Mucosa of gallbladder (tissue), 1 donor: Measurements from ENCODE around the gene ABHD18. TPM values are rescaled to one million over a fixed set of nuclear protein-coding genes. Genes with fewer than 3 reads are reported as not detected.
A peak's percentile ranks its signal among the peaks of the same experiment; 100 is the strongest.
"Not testable (repeated sequence)": the region's sequence is repeated elsewhere in the genome, so short reads cannot be mapped to it uniquely, and the experiment has no call there.

Experiments used
- DNase-seq: peaks from one replicate; pipeline ENCODE4 v3.0.0-alpha.2; 2020; ENCODE audit warnings: low spot score
- total RNA-seq: library from RNA; stranded (reverse); gene quantifications from one replicate; pipeline ENCODE4 v1.2.1, GENCODE V29; 2021
- donor health status: DM: no; HTN: no; CAD: no.

ABHD18 gene
- total RNA-seq, 1 donor from 2014 or later, result 12.1 TPM

GRCh38 chr4:127993151-127993550 lies 27.9 kb downstream of the ABHD18 start:
- no peak for DNase-seq

DNA sequence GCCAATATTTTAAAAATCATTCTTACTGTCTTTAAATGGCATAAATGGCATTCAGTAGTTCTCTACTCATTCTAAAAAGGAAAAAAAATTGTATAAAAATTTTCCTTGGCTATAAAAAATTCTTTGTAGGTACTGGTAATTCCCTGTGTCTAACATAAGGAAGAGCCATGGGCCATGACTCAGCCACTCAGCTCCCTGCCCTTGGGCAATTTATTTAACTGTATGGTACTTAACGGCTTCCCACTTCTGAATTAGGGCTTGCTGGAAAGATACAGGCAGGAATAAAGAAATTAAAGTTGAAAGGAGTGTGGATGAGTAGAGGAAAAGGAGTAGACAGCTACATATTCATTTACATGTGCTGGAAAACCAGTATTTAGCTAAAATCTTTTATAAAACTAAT lies 30.6 kb downstream of the ABHD18 start:
- no peak for DNase-seq

DNA sequence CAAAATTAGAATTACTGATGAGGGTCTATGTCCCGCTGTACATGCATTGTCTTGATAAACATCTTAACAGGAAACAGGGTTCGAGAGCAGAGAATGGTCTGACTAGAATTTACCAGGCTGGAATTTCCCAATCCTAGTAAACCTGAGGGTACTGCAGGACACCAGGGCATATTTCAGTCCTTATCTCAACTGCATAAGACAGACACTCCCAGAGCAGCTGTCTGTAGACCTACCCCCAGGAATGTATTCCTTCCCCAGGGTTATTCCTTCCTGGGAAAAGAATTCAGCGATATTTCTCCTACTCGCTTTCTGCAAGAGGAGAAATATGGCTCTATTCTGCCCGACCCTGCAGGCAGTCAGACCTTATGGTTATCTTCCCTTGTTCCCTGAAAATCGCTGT lies 31.3 kb downstream of the ABHD18 start:
- DNase-seq, result not testable (repeated sequence)

DNA sequence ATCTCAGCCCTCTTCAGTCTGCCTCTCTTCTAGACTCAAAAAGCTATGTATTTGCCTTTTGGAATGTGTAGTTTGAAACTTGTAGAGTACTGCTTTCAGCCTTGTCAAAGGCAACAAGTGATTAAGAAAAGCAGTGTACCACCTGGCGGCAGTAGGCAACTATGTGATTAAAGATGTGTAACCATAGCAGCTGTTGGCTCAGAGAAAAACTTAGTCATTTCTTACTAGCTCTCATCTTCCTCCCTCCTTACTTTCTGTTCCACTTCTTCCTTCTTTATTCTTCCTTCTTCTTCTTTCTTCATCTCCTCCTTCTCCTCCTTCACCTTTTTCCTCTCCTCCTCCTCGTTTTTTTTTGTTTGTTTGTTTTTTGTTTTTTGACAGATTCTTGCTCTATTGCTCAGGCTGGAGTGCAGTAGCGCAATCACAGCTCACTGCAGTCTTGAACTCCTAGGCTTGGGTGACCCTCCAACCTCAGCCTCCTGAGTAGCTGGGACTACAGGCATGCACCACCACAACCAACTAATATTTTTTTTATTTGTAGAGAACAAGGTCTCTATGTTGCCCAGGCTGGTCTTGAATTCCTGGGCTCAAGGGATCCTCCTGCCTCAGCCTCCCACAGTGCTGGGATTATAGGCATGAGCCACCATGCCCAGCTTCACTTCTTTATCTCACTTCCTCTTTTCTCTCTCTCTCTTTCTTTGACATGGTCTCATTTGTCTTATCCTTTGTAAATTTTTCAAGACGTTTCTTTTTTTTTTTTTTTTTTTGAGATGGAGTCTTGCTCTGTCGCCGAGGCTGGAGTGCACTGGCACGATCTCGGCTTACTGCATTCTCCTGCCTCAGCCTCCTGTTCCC lies 32.6 kb downstream of the ABHD18 start:
- DNase-seq, result no peak

- no peak for DNase-seq
Measured at GRCh38 chr4:128006592-128006991, 41.4 kb downstream of the ABHD18 start.

DNA sequence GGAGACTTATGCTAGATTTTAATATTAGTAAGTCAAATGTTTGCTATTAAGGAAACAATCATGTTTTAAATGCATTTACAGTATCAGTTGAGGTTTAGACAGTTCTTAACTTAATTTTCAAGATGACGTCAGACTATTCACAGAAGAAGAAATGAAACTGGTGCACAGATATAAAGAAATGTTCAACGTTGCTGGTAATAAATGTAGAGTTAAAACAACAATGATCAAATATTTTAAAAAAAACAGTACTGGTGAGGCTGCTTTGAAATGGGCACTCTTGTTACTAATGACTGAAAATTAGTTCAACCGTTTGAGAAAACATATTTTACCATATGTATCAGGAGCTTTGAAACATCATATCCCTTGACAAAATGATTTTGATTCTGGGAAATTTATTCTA lies 44.2 kb downstream of the ABHD18 start:
- DNase-seq, result no peak

DNA sequence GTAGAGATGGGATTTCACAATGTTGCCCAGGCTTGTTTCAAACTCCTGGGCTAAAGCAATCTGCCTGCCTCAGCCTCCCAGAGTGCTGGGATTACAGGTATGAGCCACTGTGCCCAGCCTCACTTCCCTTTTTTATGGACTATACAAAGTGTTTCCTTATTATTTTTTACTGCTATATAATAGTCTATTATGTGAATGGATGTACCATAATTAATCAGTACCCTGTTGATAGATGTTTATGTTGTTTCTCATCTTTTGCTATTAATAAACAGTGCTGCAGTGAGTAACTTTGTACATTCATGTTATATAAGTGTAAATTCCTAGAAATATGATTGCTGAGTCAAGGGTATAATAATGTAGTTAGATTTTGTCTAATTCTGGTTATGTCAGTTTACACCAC lies 60.1 kb downstream of the ABHD18 start:
- DNase-seq, result no peak

DNA sequence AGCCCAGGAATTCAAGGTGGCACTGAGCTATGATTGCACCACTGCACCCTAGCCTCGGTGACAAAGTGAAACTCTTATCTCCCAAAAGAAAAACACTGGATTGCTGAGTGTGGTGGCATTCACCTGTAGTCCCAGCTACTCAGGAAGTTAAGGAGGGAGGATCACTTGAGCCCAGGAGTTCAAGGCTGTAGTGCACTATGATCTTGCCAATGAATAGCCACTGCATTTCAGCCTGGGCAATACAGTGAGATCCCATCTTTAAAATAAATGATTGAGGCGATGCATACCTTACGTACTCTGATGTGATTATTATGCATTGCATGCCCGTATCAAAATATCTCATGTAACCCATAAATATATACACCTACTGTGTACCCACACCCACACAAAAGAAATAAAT lies 64.7 kb downstream of the ABHD18 start:
- no peak for DNase-seq

DNA sequence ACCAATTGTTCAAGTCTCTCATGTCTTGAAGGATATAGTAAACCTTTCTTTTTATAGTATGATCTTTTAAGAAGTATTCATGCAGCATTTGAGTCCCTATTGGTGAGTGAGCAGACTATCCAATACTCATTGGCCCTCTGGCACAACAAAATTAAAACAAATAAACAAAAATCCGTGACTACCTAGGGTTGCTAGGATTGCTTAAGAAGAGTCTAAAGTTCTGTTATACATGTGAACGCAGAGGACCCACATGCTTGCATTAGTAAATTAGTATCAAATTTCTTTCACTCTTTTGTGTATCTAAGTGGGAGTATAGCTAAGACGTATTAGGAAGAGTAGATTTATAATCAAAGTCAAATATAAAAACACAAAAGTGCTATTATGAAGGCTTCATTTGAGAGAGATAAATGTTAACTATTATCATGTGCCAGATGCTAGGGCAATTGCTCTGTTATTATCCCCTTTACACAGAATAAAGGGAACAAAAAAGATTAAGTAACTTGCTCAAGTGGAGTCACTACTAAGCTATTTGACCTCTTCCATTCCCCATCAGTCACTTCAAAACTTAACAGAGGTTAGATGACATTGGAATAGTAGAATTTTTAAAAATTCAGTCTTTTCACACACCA lies 66.7 kb downstream of the ABHD18 start:
- no peak for DNase-seq

GRCh38 chr4:128039568-128039967 lies 74.4 kb downstream of the ABHD18 start:
- DNase-seq, result no peak

GRCh38 chr4:128047019-128047418 lies 81.8 kb downstream of the ABHD18 start:
- DNase-seq, result not testable (repeated sequence)

- not testable (repeated sequence) for DNase-seq
Measured at GRCh38 chr4:128047514-128047913, 82.3 kb downstream of the ABHD18 start.

DNA sequence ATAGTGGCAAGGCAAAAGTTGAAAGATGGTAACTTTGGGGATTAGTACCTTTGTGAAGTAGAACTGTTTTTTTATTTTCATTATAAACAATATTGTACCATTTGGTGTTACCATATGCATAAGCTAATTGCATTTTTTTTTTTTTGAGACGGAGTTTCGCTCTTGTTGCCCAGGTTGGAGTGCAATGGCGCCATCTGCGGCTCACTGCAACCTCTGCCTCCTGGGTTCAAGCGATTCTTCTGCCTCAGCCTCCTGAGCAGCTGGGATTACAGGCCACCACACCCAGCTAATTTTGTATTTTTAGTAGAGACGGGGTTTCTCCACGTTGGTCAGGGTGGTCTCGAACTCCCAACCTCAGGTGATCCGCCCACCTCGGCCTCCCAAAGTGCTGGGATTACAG lies 86.0 kb downstream of the ABHD18 start:
- DNase-seq, result not testable (repeated sequence)

DNA sequence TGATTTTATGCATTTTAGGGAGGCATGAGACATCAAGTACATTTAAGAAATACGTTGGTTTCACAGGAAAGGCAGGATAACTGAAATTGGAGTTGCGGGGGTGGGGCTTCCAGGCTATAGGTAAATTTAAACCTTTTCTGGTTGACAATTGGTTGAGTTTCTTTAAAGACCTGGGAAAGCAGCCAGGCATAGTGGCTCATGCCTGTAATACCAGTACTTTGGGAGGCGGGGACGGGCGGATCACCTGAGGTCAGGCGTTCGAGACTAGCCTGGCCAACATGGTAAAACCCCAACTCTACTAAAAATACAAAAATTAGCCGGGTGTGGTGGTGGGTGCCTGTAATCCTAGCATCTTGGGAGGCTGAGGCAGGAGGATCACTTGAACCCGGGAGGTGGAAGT lies 89.7 kb downstream of the ABHD18 start:
- DNase-seq, result not testable (repeated sequence)

GRCh38 chr4:128055441-128056206 lies 90.4 kb downstream of the ABHD18 start:
- DNase-seq, result not testable (repeated sequence)

- DNase-seq, result no peak
Measured at GRCh38 chr4:128056396-128056795, 91.2 kb downstream of the ABHD18 start.

DNA sequence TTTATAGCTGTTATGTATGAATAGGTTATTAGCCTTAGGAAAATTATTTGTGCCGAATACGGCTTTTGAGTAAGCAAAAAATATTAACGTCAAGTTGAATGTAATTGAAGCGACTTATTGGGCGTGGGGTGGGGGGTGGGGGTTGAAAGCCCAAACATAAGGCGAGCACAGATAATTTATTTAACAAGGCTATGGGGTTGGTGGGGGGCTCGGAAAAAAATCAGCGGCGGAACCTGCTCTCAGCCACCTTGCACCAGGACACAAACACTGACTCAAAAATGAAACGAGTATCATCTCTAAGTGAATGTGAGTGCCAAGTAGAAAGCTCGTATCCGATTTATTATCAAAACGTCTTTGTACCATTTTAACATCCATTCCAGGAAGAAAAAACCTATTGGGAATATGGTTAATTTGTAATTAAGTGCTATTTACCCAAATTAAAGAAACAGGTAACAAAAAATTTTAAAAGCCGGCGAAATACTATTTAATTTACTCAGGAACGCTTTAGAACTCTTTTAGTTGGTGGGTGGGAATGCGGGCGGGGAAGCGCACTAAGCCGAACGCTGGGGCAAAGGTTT lies 95.0 kb downstream of the ABHD18 start:
- no peak for DNase-seq

- DNase-seq, result peak; percentile 96
Measured at GRCh38 chr4:128060699-128061565, 95.7 kb downstream of the ABHD18 start, which contains the start of gene LARP1B. Gene LARP1B (plus strand): TSS chr4:128061312. CDS start chr4:128074952, 13,640 bp downstream.

GRCh38 chr4:128061566-128062536 lies 96.6 kb downstream of the ABHD18 start:
- peak; percentile 46 for DNase-seq

DNA sequence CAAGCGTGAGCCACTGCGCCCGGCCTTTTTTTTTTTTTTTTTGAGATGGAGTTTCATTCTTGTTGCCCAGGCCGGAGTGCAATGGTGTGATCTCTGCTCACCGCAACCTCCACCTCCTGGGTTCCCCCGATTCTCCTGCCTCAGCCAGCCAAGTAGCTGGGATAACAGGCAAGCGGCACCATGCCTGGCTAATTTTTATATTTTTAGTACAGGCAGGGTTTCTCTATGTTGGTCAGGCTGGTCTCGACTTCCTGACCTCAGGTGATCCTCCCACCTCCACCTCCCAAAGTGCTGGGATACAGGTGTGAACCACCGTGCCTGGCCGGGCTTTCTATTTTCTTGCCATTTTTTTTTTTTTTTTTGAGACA lies 101.2 kb downstream of the ABHD18 start:
- DNase-seq, result not testable (repeated sequence)
